Vagina (tissue), 2 donors: ENCODE data around the gene HNF1B. TPM values are rescaled to one million over a fixed set of nuclear protein-coding genes. Genes with fewer than 3 reads are reported as not detected.

Experiments used
- DNase-seq, 2 donors: peaks; one replicate each; pipeline ENCODE4 v3.0.0-alpha.2; 2017; ENCODE audit errors: extremely low spot score in 2 of 2
- H3K27ac ChIP-seq: fragments of 200-600 bp; sonication (generic); one replicate; pipeline ENCODE4 v1.5.1; 2019
- H3K27me3 ChIP-seq: fragments of 200-600 bp; sonication (generic); one replicate; pipeline ENCODE4 v1.5.1; 2019
- H3K36me3 ChIP-seq, 2 donors: fragments of 200-600 bp; sonication (generic); one replicate each; pipeline ENCODE4 v1.5.1; 2017 to 2019
- H3K4me1 ChIP-seq: fragments of 200-600 bp; sonication (generic); one replicate; pipeline ENCODE4 v1.5.1; 2019
- H3K4me3 ChIP-seq, 2 donors: fragments of 200-600 bp; sonication (generic); 1 replicate in 1 of 2; 2 replicates in 1 of 2; pipeline ENCODE4 v1.5.1; 2016 to 2019
- H3K9me3 ChIP-seq: fragments of 200-600 bp; sonication (generic); one replicate; pipeline ENCODE4 v1.5.1; 2019
- CTCF ChIP-seq, 3 experiments: fragments of 450-650 bp in 2 of 3; fragments of 200-600 bp in 1 of 3; sonication (generic) in 1 of 3; IDR thresholded peaks; one replicate each; pipeline ENCODE4 v1.5.1; 2017 to 2019; ENCODE audit warnings: antibody characterized with exemption in 3 of 3, mild to moderate bottlenecking in 2 of 3, moderate library complexity in 2 of 3
- POLR2A ChIP-seq, 2 donors: fragments of 450-650 bp; IDR thresholded peaks; one replicate each; pipeline ENCODE4 v1.6.1; 2017; ENCODE audit warnings: antibody characterized with exemption in 2 of 2, mild to moderate bottlenecking in 2 of 2, moderate library complexity in 2 of 2
- POLR2AphosphoS5 ChIP-seq, 2 donors: sonication (generic); formaldehyde crosslinking; IDR thresholded peaks; one replicate each; pipeline ENCODE4 v1.9.0; 2017; ENCODE audit warnings: antibody characterized with exemption in 2 of 2, mild to moderate bottlenecking in 2 of 2, low read depth in 1 of 2; ENCODE audit not compliant: insufficient read depth in 1 of 2
- intact Hi-C: fragments of 100-400 bp; cut with DNase I; formaldehyde crosslinking; loops from one replicate; pipeline ENCODE4 v1.15.1; 2023
- total RNA-seq: library from RNA; depleted of rRNA; stranded (reverse); fragments of >200 nt; gene quantifications from one replicate; pipeline ENCODE4 v1.2.3, GENCODE V29; 2016

HNF1B gene
- total RNA-seq, 1 donor from 2014 or later = not detected

- Histone ChIP-seq H3K27me3 (peaks cover 7% of the 10 kb centered on the region), H3K4me3 (no peak overlapping the region), H3K27ac (no peak overlapping the region), H3K36me3 (no peaks in the 10 kb centered on the region), H3K4me1 (peaks cover 12% of the 10 kb centered on the region), H3K9me3 (no peaks in the 10 kb centered on the region)
- intact Hi-C loops = no loop called here
- DNase-seq = no peak
- TF ChIP-seq POLR2AphosphoS5 (IDR thresholded peaks at IDR 0.05; ENCODE audit: insufficient read depth in 1 of 2, low read depth in 1 of 2) = no peak
- no peak for TF ChIP-seq CTCF (IDR thresholded peaks at IDR 0.05)
Observed at GRCh38 chr17:37737971-37738370, 6.9 kb downstream of the HNF1B start.

GRCh38 chr17:37737081-37737480, 7.8 kb downstream of the HNF1B start:
- no peak for TF ChIP-seq POLR2A (IDR thresholded peaks at IDR 0.05)
- TF ChIP-seq POLR2AphosphoS5 (IDR thresholded peaks at IDR 0.05; ENCODE audit: insufficient read depth in 1 of 2, low read depth in 1 of 2) = no peak
- TF ChIP-seq CTCF (IDR thresholded peaks at IDR 0.05) = no peak
- peaks cover 4% of the 10 kb centered on the region for H3K27me3 ChIP-seq
- intact Hi-C loops = no loop called here

GRCh38 chr17:37736428-37736827, 8.4 kb downstream of the HNF1B start:
- intact Hi-C loops = no loop called here
- no peaks in the 10 kb centered on the region for H3K4me1 ChIP-seq
- H3K4me3 ChIP-seq = no peak overlapping the region
- no peak for DNase-seq
- H3K27ac ChIP-seq = no peak overlapping the region
- peaks cover 4% of the 10 kb centered on the region for H3K27me3 ChIP-seq
- H3K9me3 ChIP-seq = no peaks in the 10 kb centered on the region
- TF ChIP-seq POLR2A (IDR thresholded peaks at IDR 0.05) (no peak), POLR2AphosphoS5 (IDR thresholded peaks at IDR 0.05; ENCODE audit: insufficient read depth in 1 of 2, low read depth in 1 of 2) (no peak)
- no peaks in the 10 kb centered on the region for H3K36me3 ChIP-seq

More at GRCh38 chr17:37737081-37737480, 7.8 kb downstream of the HNF1B start:
- DNase-seq = no peak
- H3K4me3 ChIP-seq = no peak overlapping the region
- H3K9me3 ChIP-seq = no peaks in the 10 kb centered on the region
- no peak overlapping the region for H3K27ac ChIP-seq
- peaks cover 5% of the 10 kb centered on the region for H3K4me1 ChIP-seq
- no peaks in the 10 kb centered on the region for H3K36me3 ChIP-seq

- TF ChIP-seq CTCF (IDR thresholded peaks at IDR 0.05) (no peak), POLR2A (IDR thresholded peaks at IDR 0.05) (no peak), POLR2AphosphoS5 (IDR thresholded peaks at IDR 0.05; ENCODE audit: insufficient read depth in 1 of 2, low read depth in 1 of 2) (no peak)
- peaks cover 4% of the 10 kb centered on the region for H3K27me3 ChIP-seq
Observed at GRCh38 chr17:37735165-37735564, 9.7 kb downstream of the HNF1B start.

GRCh38 chr17:37732316-37732715, 12.5 kb downstream of the HNF1B start:
- Histone ChIP-seq H3K27me3 (no peaks in the 10 kb centered on the region), H3K36me3 (no peaks in the 10 kb centered on the region), H3K9me3 (no peaks in the 10 kb centered on the region), H3K27ac (no peak overlapping the region), H3K4me3 (no peak overlapping the region), H3K4me1 (no peaks in the 10 kb centered on the region)
- intact Hi-C loops = no loop called here
- TF ChIP-seq POLR2A (IDR thresholded peaks at IDR 0.05) = no peak
- TF ChIP-seq POLR2AphosphoS5 (IDR thresholded peaks at IDR 0.05; ENCODE audit: insufficient read depth in 1 of 2, low read depth in 1 of 2) = no peak
- no peak for TF ChIP-seq CTCF (IDR thresholded peaks at IDR 0.05)
- DNase-seq = no peak

More at GRCh38 chr17:37735165-37735564, 9.7 kb downstream of the HNF1B start:
- no peak for DNase-seq
- no peaks in the 10 kb centered on the region for H3K36me3 ChIP-seq
- H3K4me1 ChIP-seq = no peaks in the 10 kb centered on the region
- H3K27ac ChIP-seq = no peak overlapping the region
- H3K9me3 ChIP-seq = no peaks in the 10 kb centered on the region
- no peak overlapping the region for H3K4me3 ChIP-seq
- intact Hi-C loops = no loop called here
